ENCODE results near the gene PROB1.

- TF ChIP-seq CTCF (IDR thresholded peaks at IDR 0.05 in 4 of 5, conservative IDR thresholded peaks at IDR 0.05 in 1 of 5) (no peak), POLR2A (IDR thresholded peaks at IDR 0.05) (no peak)
Observed at GRCh38 chr5:139430015-139430414, 35.1 kb upstream of the PROB1 start.

Measured in gastrocnemius medialis (tissue), 4 donors.